ENCODE results near the gene CD9.
A peak's percentile ranks its signal among the peaks of the same experiment; 100 is the strongest.

GRCh38 chr12:6171409-6172015 lies 28.7 kb upstream of the CD9 start:
- TF ChIP-seq, protein P1, sequence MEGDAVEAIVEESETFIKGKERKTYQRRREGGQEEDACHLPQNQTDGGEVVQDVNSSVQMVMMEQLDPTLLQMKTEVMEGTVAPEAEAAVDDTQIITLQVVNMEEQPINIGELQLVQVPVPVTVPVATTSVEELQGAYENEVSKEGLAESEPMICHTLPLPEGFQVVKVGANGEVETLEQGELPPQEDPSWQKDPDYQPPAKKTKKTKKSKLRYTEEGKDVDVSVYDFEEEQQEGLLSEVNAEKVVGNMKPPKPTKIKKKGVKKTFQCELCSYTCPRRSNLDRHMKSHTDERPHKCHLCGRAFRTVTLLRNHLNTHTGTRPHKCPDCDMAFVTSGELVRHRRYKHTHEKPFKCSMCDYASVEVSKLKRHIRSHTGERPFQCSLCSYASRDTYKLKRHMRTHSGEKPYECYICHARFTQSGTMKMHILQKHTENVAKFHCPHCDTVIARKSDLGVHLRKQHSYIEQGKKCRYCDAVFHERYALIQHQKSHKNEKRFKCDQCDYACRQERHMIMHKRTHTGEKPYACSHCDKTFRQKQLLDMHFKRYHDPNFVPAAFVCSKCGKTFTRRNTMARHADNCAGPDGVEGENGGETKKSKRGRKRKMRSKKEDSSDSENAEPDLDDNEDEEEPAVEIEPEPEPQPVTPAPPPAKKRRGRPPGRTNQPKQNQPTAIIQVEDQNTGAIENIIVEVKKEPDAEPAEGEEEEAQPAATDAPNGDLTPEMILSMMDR (IDR thresholded peaks at IDR 0.05) = peak in 3 of 6 experiments; percentile 32 to 48 (median 33)
- peak; percentile 94 to 97 for TF ChIP-seq POLR2AphosphoS5 (IDR thresholded peaks at IDR 0.05)
